Ishikawa (cell line): ENCODE measurements around the gene RBCK1.

Experiments
- CEBPB ChIP-seq: IDR thresholded peaks from 2 replicates; pipeline ENCODE4 v1.6.1; 2012
- CREB1 ChIP-seq: IDR thresholded peaks from 2 replicates; pipeline ENCODE4 v1.6.1; 2012; ENCODE audit warnings: low read depth
- EGR1 ChIP-seq: IDR thresholded peaks from 2 replicates; pipeline ENCODE4 v1.6.1; 2012
- EP300 ChIP-seq: IDR thresholded peaks from 2 replicates; pipeline ENCODE4 v1.6.1; 2012; ENCODE audit warnings: borderline replicate concordance
- FOXM1 ChIP-seq: IDR thresholded peaks from 2 replicates; pipeline ENCODE4 v1.6.1; 2012; ENCODE audit warnings: low read depth, borderline replicate concordance
- NFIC ChIP-seq: IDR thresholded peaks from 2 replicates; pipeline ENCODE4 v1.6.1; 2012
- RAD21 ChIP-seq: IDR thresholded peaks from 2 replicates; pipeline ENCODE4 v1.6.1; 2012; ENCODE audit warnings: low read depth
- TAF1 ChIP-seq: IDR thresholded peaks from 2 replicates; pipeline ENCODE4 v1.6.1; 2012; ENCODE audit warnings: low read depth, mild to moderate bottlenecking
- TCF12 ChIP-seq: IDR thresholded peaks from 2 replicates; pipeline ENCODE4 v1.6.1; 2012; ENCODE audit warnings: low read depth
- TEAD4 ChIP-seq: IDR thresholded peaks from 2 replicates; pipeline ENCODE4 v1.6.1; 2012
- YY1 ChIP-seq: IDR thresholded peaks from 2 replicates; pipeline ENCODE4 v1.6.1; 2012; ENCODE audit warnings: low read depth
- ZBTB7A ChIP-seq: IDR thresholded peaks from 2 replicates; pipeline ENCODE4 v1.6.1; 2012; ENCODE audit warnings: low read depth
- TF ChIP-seq, protein P1 (sequence below): IDR thresholded peaks from 2 replicates; pipeline ENCODE4 v1.6.1; 2012
- TF ChIP-seq, protein P2 (sequence below): IDR thresholded peaks from 2 replicates; pipeline ENCODE4 v1.6.1; 2012
- TF ChIP-seq, protein P3 (sequence below): IDR thresholded peaks from 2 replicates; pipeline ENCODE4 v1.6.1; 2012; ENCODE audit warnings: low read depth, mild to moderate bottlenecking

RBCK1 gene

DNA sequence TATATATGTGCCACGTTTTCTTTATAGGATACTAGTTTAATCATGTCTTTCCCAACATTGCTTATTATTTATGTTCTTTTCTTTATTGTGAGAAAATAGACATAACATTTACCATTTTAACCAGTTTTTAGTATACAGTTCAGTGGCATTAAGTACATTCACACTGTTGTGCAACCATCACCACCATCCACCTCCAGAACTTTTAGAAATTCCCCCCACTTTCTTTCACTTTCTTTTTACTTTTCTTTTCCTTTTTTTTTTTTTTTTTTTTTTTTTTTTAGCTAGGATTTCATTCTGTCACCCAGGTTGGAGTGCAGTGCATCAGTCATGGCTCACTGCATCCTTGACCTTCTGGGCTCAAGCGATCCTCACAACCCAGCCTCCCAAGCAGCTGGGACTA, 18.5 kb downstream of the RBCK1 start:
- no peak for TF ChIP-seq CEBPB
- TF ChIP-seq RAD21, result no peak
- TF ChIP-seq EP300, result no peak
- no peak for TF ChIP-seq YY1
- TF ChIP-seq NFIC, result no peak
- TF ChIP-seq ZBTB7A, result no peak
- TF ChIP-seq TCF12, result no peak
- TF ChIP-seq CREB1, result no peak
- no peak for TF ChIP-seq FOXM1
- TF ChIP-seq EGR1, result no peak
- no peak for TF ChIP-seq TEAD4
- TF ChIP-seq, protein P1, sequence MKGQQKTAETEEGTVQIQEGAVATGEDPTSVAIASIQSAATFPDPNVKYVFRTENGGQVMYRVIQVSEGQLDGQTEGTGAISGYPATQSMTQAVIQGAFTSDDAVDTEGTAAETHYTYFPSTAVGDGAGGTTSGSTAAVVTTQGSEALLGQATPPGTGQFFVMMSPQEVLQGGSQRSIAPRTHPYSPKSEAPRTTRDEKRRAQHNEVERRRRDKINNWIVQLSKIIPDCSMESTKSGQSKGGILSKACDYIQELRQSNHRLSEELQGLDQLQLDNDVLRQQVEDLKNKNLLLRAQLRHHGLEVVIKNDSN, result no peak
- TF ChIP-seq, protein P2, sequence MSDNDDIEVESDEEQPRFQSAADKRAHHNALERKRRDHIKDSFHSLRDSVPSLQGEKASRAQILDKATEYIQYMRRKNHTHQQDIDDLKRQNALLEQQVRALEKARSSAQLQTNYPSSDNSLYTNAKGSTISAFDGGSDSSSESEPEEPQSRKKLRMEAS, result no peak
- TF ChIP-seq, protein P3, sequence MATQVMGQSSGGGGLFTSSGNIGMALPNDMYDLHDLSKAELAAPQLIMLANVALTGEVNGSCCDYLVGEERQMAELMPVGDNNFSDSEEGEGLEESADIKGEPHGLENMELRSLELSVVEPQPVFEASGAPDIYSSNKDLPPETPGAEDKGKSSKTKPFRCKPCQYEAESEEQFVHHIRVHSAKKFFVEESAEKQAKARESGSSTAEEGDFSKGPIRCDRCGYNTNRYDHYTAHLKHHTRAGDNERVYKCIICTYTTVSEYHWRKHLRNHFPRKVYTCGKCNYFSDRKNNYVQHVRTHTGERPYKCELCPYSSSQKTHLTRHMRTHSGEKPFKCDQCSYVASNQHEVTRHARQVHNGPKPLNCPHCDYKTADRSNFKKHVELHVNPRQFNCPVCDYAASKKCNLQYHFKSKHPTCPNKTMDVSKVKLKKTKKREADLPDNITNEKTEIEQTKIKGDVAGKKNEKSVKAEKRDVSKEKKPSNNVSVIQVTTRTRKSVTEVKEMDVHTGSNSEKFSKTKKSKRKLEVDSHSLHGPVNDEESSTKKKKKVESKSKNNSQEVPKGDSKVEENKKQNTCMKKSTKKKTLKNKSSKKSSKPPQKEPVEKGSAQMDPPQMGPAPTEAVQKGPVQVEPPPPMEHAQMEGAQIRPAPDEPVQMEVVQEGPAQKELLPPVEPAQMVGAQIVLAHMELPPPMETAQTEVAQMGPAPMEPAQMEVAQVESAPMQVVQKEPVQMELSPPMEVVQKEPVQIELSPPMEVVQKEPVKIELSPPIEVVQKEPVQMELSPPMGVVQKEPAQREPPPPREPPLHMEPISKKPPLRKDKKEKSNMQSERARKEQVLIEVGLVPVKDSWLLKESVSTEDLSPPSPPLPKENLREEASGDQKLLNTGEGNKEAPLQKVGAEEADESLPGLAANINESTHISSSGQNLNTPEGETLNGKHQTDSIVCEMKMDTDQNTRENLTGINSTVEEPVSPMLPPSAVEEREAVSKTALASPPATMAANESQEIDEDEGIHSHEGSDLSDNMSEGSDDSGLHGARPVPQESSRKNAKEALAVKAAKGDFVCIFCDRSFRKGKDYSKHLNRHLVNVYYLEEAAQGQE, result no peak
- no peak for TF ChIP-seq TAF1

DNA sequence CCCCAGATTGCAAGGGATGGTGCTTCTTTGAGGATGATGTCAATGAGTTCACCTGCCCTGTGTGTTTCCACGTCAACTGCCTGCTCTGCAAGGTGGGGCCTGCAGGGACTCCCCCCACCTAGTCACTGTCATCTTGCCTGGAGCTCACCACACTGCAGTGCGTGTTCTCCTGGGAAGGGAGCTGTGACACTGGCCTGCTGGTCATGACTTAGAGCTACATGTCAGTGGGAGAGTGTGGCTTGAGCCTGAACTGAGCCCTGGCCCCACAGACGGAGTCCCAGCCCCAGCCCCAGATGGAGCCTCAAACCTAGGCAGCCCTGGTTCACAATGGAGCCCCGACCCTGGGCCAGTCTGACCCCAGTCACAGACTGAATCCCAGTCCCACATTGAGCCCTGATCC, 19.3 kb downstream of the RBCK1 start:
- TF ChIP-seq ZBTB7A (no peak), CEBPB (no peak), CREB1 (no peak), TAF1 (no peak)

DNA sequence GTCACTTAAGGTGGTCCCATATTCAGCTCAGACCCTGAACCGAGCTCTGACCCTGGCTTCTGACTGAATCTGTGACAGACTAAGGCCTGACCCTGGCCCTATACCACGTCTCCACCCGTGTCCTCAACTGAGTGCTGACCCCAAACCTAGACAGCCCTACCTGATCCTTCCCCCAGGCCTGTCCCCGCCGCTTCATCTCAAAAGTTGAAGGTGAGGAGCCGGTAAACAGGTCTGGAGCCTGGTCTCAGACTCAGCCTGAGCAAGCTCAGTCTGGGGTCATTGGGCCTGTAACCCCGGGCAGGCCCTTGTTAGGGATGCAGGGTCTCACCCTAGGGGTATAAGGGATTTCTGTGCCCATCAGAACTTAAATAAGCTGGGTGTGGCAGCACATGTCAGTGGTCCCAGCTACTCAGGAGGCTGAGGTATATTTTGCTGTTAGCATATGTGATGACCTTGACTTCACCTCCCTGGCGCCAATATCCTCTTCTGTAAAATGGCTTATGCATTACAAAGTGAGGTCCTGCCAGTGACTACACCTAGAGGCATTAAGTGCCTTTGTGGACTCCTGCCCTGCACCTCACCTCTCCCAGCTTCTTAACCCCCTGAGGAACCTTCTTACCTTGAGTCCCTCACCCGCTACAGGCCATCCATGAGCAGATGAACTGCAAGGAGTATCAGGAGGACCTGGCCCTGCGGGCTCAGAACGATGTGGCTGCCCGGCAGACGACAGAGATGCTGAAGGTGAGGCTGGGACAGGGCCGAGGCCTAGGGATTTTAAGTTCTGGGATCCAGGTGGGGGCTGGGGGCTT, 20.0 kb downstream of the RBCK1 start:
- TF ChIP-seq CREB1 (no peak), TCF12 (no peak), TAF1 (no peak), YY1 (no peak), FOXM1 (no peak), RAD21 (no peak), EP300 (no peak), EGR1 (no peak), CEBPB (no peak), NFIC (no peak)
- TF ChIP-seq, protein P1, result no peak
- TF ChIP-seq, protein P2, result no peak
- TF ChIP-seq, protein P3, result no peak

DNA sequence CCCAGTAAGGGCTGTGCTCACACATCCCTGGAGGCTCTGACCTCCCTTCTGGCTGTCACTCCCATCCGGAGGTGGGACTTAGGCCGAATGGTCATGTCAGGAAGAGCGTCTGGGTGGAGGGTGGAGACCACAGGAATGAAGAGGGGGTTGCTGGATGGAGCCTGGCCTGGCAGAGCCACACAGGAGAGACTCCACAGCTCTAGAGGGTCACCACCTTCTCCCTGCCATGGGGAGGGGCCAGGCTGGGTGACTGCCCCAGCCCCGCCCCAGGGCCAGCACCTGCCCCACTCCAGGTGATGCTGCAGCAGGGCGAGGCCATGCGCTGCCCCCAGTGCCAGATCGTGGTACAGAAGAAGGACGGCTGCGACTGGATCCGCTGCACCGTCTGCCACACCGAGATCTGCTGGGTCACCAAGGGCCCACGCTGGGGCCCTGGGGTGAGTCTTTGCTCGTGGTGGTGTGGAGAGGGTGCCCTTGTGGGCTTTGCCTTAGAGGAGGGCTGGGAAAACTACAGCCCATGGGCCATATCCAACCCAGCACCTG, 20.6 kb downstream of the RBCK1 start:
- no peak for TF ChIP-seq YY1
- no peak for TF ChIP-seq TEAD4
- no peak for TF ChIP-seq EP300
- no peak for TF ChIP-seq CREB1
- TF ChIP-seq EGR1, result no peak
- TF ChIP-seq, protein P2, result no peak
- TF ChIP-seq FOXM1, result no peak
- TF ChIP-seq, protein P1, result no peak
- TF ChIP-seq TCF12, result no peak
- TF ChIP-seq TAF1, result no peak
- TF ChIP-seq RAD21, result no peak
- TF ChIP-seq, protein P3, result no peak
